PC-9 (cell line): Measurements from ENCODE around the gene FASTKD2.

Source experiments
- CTCF ChIP-seq: fragments of 200-600 bp; sonication (generic); conservative IDR thresholded peaks from 2 replicates; pipeline ENCODE4 v1.6.1; 2017; ENCODE audit warnings: mixed run types, antibody characterized with exemption, mild to moderate bottlenecking, moderate library complexity
- EZH2 ChIP-seq: fragments of 200-600 bp; sonication (generic); IDR thresholded peaks from 2 replicates; pipeline ENCODE4 v1.8.0; 2017; ENCODE audit warnings: antibody characterized with exemption, low read depth

GRCh38 chr2:206721256-206721920 is 44.0 kb upstream of the FASTKD2 start:
- TF ChIP-seq CTCF (no peak), EZH2 (no peak)
